Suprapubic skin (tissue), 3 donors: ENCODE measurements around the gene MTHFD2.

Experiments used
- CTCF ChIP-seq, 2 donors: fragments of 200-600 bp in 1 of 2; fragments of 450-650 bp in 1 of 2; sonication (generic) in 1 of 2; IDR thresholded peaks; one replicate each; pipeline ENCODE4 v1.5.1; 2016 to 2019; ENCODE audit warnings: antibody characterized with exemption in 2 of 2, mild to moderate bottlenecking in 1 of 2, moderate library complexity in 1 of 2
- POLR2AphosphoS5 ChIP-seq, 3 donors: sonication (generic); formaldehyde crosslinking; IDR thresholded peaks; one replicate each; pipeline ENCODE4 v1.6.1; 2017; ENCODE audit warnings: antibody characterized with exemption in 3 of 3

GRCh38 chr2:74260495-74260894, 62.1 kb downstream of the MTHFD2 start:
- TF ChIP-seq CTCF (IDR thresholded peaks at IDR 0.05) (no peak), POLR2AphosphoS5 (IDR thresholded peaks at IDR 0.05) (no peak)
